Medulla oblongata (tissue), 1 donor: ENCODE data around the gene ATF7.
"Not testable (repeated sequence)": the region's sequence is repeated elsewhere in the genome, so short reads cannot be mapped to it uniquely, and the experiment has no call there.

Experiments used
- DNase-seq: peaks from one replicate; pipeline ENCODE4 v3.0.0-alpha.2; 2015; ENCODE audit errors: extremely low spot score

ATF7 gene

GRCh38 chr12:53567961-53568808 is 58.0 kb downstream of the ATF7 start:
- no peak for DNase-seq

- not testable (repeated sequence) for DNase-seq
Observed at GRCh38 chr12:53565376-53565775, 60.8 kb downstream of the ATF7 start.

- no peak for DNase-seq
Observed at GRCh38 chr12:53564941-53565340, 61.2 kb downstream of the ATF7 start.

- DNase-seq: no peak
Observed at GRCh38 chr12:53564278-53564677, 61.9 kb downstream of the ATF7 start.

GRCh38 chr12:53563452-53564028 is 62.6 kb downstream of the ATF7 start:
- DNase-seq: no peak

GRCh38 chr12:53561590-53561953 is 64.6 kb downstream of the ATF7 start:
- DNase-seq: no peak

GRCh38 chr12:53560912-53561589 is 65.1 kb downstream of the ATF7 start:
- DNase-seq: no peak

- DNase-seq: no peak
Observed at GRCh38 chr12:53560351-53560750, 65.8 kb downstream of the ATF7 start.

GRCh38 chr12:53558631-53559030 is 67.6 kb downstream of the ATF7 start:
- no peak for DNase-seq

- peak; percentile 35 for DNase-seq
Observed at GRCh38 chr12:53552361-53553327, 73.5 kb downstream of the ATF7 start.

GRCh38 chr12:53551889-53552291 is 74.3 kb downstream of the ATF7 start:
- DNase-seq: peak; percentile 77

- DNase-seq: no peak
Observed at GRCh38 chr12:53550595-53550994, 75.6 kb downstream of the ATF7 start.

GRCh38 chr12:53550131-53550530 is 76.1 kb downstream of the ATF7 start:
- DNase-seq: not testable (repeated sequence)

GRCh38 chr12:53548354-53548753 is 77.8 kb downstream of the ATF7 start:
- not testable (repeated sequence) for DNase-seq

- DNase-seq: peak; percentile 89
Observed at GRCh38 chr12:53543539-53543938, 82.6 kb downstream of the ATF7 start.

GRCh38 chr12:53539526-53539925 is 86.7 kb downstream of the ATF7 start:
- DNase-seq: no peak

GRCh38 chr12:53538209-53538689 is 87.9 kb downstream of the ATF7 start:
- peak; percentile 87 for DNase-seq

GRCh38 chr12:53536962-53537361 is 89.2 kb downstream of the ATF7 start:
- no peak for DNase-seq

- peak; percentile 78 for DNase-seq
Observed at GRCh38 chr12:53533471-53533870, 92.7 kb downstream of the ATF7 start.

- no peak for DNase-seq
Observed at GRCh38 chr12:53532524-53533445, 93.4 kb downstream of the ATF7 start.
